ENCODE results near the gene PAEP. TPM values are rescaled to one million over a fixed set of nuclear protein-coding genes. Genes with fewer than 3 reads are reported as not detected.

Gene PAEP
- total RNA-seq, 1 experiment from 2014 or later: not detected

DNA sequence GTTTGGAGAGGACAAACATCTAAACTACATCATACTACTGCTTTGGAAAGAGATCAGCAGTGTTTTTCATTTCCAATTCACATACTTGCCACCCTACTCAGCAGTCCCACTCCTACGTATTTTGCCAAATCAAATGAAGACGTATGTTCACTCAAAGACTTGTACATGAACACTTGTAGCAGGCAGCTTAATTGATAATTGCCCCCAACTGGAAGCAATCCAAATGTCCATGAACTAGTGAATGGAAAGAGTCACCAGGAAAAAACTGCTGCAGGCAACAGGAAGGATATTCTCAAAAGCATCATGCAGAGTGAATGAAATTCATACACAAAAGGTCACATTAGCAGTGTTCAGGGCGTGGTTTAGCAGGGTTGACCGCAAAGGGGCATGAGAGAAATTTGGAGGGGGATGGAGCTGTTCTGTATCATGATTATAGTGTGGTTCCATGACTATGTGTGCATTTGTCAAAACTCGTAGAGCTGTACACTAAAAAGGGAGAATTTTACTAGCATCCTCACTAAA, 38.8 kb downstream of the PAEP start:
- DNase-seq (ENCODE audit: low spot score): no peak

DNA sequence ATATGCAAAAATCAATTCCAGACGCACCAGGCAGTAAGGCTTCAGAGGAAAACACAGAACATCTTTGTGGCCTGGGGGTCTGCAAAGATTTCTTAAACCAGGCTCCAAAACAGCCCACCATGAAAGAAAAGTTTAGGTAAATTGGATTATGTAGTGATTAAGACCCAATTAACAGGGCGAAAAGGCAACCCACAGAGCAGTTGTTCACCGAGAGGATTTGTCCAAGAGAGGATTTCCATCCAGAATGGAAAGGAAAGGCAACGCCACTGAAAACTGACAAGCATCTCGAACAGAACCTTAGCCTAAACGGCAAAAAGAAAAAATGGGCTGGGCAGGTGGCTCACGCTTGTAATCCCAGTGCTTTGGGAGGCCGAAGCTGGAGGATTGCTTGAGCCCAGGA, 40.4 kb downstream of the PAEP start:
- no peak for DNase-seq (ENCODE audit: low spot score)

GRCh38 chr9:135602789-135603481, 41.4 kb downstream of the PAEP start:
- DNase-seq (ENCODE audit: low spot score): peak; percentile 70

DNA sequence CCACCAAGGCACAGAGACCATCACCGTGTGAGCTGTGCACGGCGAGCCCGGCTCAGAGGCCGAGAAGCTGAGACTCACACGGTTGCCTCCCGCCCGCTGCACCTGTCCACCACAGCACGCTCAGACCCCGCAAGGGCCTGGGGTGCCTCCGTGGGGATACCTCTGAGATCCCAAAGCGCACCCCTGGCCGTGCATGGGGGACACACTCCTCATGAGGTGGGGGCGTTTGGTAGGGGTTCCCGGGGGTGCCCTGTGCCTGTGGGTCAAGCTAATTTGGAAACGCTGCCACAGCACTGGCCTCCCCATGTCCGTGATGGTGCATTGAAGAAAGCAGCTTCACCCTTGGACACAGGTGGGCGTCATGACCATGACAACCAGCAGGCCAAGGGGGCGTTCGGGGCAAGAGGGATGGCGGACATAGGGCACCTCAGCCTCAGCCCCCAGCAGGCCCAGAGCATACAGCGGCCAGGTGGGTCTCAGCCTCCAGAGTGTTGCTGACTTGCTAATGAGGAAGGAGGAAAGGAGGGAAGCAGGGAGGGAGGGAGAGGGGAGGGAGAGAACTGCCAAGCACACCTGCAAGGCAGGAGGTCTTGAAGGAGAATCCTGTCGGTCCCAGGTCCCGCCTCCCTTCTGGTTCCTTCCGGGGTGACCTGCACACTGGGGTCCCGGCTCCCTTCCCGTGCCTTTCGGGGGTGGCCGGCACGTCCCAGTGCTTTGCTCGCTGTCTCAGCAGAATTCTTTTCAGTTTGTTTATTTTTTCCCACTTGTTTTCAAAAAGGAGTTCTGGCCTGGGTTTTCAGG, 43.1 kb downstream of the PAEP start:
- DNase-seq (ENCODE audit: low spot score): no peak

- no peak for DNase-seq (ENCODE audit: low spot score)
These were observed 43.8 kb downstream of the PAEP start for GRCh38 chr9:135605238-135605781.

GRCh38 chr9:135606885-135607259, 45.3 kb downstream of the PAEP start:
- no peak for DNase-seq (ENCODE audit: low spot score)

GRCh38 chr9:135607401-135608293, 46.1 kb downstream of the PAEP start:
- no peak for DNase-seq (ENCODE audit: low spot score)

- no peak for DNase-seq (ENCODE audit: low spot score)
These were observed 46.9 kb downstream of the PAEP start for GRCh38 chr9:135608294-135608998.

DNA sequence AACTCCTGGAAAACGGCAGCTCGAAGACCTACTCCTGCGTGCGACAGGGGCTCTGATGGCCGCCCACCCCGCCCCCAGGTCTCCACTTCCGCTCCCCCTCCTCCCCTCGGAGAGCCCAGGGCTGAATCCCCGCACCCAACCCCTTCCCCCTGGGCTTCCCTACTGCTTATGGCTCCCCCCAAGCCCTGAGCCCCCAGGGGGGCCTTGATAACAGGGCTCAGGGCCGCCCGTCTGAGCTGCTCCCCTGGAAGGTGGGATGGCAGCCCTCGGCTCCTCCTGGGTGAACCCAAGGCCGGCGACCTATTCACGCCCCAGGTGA, 47.4 kb downstream of the PAEP start:
- no peak for DNase-seq (ENCODE audit: low spot score)

DNA sequence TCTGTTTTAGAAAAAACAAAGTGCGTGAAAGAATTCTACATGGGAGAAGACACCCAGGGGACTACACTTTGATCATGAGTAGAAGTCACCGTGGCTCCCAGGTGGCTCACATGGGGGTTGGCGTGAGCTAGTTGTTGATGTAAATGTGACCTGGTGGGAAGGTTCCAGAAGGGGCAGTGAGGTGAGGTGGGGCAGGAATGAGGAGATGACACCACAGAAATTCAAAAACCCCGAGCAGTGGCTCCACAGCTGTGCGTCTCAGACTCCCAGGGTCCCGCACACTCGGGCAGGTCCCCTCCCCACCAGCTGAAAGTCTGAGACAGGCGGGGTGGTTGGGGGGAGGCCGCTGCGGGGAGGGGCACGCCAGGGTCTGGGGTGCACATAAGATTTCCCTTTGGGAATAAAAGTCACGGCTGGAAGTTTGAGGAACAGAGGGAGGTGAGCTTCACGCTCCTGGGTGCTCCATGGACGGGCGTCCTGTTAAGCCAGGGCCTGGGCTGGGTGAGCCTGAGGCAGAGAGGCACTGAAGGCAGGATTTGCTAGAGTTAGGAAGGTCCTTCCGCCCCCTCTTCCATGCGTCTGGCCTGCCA, 47.9 kb downstream of the PAEP start:
- DNase-seq (ENCODE audit: low spot score): no peak

- DNase-seq (ENCODE audit: low spot score): no peak
These were observed 49.0 kb downstream of the PAEP start for GRCh38 chr9:135610290-135611141.

DNA sequence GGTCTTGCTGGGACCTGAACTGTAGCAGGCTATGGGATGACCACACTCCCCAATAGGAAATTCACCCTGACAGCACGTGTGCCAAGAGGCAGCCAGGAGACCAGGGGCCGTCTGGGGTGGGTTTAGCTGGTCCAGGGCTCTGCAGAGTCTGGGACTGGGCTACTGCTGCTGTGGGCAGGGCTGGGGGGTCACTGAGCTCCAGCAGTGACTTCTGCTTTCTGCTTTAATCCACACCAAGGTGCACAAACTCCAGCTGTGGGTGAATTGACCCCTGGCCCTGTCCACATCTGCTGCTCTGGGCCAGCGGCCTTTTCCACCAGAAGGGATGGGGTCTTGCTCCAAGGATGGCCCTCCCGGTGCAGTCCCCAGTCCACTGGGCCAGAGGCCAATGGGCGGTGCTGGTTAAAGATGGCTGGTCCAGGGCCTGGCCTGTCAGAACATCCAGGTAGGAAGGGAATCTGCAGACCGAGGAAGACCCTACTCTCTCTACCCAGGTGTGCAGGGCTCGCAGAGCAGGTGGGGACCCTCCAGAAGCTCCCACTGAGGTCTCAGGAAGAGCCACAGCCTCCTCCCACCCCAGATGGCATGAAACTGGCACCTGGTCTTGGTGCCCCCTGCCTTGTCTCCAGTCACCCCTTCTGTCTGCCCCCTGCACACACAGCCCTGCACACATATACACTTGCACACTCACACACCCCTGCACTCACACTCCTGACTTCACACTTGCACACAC, 49.8 kb downstream of the PAEP start:
- DNase-seq (ENCODE audit: low spot score): no peak

DNA sequence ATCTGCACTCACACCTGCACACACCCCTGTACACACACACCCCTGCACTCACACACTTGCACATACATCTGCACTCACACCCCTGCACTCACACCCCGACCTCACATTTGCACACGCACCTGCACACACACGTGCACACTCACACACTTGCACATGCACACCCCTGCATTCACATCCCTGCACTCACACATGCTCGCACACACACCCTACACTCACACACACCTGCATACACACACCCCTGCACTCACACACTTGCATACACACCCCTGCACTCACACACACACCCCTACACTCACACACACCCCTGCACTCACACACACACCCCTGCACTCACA, 50.3 kb downstream of the PAEP start:
- no peak for DNase-seq (ENCODE audit: low spot score)

- DNase-seq (ENCODE audit: low spot score): no peak
These were observed 50.9 kb downstream of the PAEP start for GRCh38 chr9:135612437-135612836.

DNA sequence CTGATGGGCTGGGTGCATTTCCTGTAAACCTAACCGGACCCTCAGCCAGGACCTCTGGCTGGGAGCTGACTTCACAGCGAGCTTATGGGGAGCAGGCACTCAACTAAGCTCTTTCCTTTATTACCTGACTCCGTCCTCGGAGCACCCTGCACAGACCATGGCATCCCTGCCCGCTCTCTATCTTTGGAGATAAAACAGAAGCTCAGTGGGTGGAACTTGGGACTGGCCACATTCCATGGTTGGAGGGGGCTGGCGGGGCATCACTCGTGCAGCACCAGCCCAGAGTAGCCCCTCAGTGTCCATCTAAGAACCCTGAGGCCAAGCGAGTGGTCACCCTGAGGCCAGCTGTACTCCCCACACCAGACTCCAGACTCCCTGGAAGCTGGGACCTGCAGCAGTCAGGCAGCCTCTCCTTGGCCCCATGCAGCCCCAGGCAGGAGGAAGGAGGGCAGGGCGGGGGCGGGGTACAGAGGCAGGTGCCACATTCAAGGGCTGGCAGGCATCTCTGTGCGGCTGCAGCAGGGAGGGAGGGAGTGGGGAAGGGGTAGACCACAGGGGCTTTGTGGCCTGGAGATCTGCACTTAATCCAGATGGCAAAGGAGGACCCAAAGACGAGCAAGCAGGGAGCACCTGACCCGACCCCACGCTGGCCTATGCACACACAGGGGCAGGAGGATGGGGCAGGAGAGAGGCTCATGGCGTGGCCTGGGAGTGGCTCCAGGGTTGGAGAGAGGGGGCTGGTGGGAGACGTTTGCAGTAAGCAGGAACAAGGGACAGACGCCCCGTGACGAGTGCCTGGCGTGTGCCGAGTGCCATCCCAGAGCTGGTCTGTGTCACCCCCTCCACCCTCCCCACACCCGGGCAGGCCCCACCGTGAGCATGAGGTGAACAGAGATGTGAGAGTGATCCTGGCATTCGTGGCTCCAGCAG, 51.7 kb downstream of the PAEP start:
- no peak for DNase-seq (ENCODE audit: low spot score)

DNA sequence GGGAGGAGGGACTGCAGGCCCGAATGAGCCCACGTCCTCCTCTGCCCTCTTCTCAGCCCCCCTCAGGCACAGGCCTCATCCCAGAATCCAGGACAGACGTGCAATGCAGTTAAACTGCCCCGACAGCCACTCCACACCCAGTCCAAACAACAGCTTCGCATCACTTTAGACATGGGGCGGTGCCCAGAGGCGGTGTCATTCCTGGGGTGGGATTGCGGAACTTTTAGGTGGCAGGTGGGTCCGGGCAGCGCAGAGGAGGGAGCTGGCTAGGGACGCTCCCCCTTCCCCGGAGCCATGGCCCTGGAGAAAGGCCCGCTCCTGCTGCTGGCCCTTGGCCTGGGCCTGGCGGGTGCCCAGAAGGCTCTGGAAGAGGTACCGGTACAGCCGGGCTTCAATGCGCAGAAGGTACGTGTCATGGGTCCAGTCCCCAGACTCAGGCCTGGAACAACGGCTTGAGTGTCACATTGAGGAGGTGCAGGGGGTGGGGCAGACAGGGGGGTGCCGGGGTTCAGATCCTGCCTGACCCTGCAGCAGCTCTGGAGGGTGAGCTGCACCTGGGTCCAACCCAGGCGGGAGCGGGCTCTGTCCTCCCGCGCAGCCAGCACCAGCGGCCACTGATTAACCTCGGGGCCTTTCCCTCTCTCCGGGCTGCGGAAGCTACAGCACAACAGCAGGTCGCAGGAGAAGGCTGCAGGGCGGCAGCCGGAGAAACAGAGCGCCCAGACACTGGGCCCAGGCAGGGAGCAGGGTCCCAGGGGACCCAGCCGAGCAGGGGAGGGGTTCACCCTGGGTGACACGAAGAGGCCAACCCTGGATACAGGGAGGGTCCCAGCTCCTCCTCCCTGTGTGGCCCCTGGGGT, 52.6 kb downstream of the PAEP start:
- no peak for DNase-seq (ENCODE audit: low spot score)

Data from HT-29 (cell line).